Peyer's patch (tissue), 4 donors: ENCODE measurements around the gene FGF10. TPM values are rescaled to one million over a fixed set of nuclear protein-coding genes. Genes with fewer than 3 reads are reported as not detected.
A peak's percentile ranks its signal among the peaks of the same experiment; 100 is the strongest.

Source experiments
- DNase-seq, 3 donors: peaks; one replicate each; pipeline ENCODE4 v3.0.0-alpha.2; 2017 to 2019
- H3K27ac ChIP-seq, 4 donors: fragments of 200-600 bp; sonication (generic); one replicate each; pipeline ENCODE4 v1.5.1; 2016 to 2019
- H3K27me3 ChIP-seq, 2 donors: fragments of 200-600 bp; sonication (generic); one replicate each; pipeline ENCODE4 v1.5.1; 2019
- H3K36me3 ChIP-seq, 3 donors: fragments of 200-600 bp; sonication (generic); one replicate each; pipeline ENCODE4 v1.5.1; 2016 to 2019
- H3K4me1 ChIP-seq, 4 donors: fragments of 200-600 bp; sonication (generic); one replicate each; pipeline ENCODE4 v1.5.1; 2016 to 2019
- H3K4me3 ChIP-seq, 4 donors: fragments of 200-600 bp; sonication (generic); 1 replicate in 3 of 4; 2 replicates in 1 of 4; pipeline ENCODE4 v1.5.1; 2016 to 2019; ENCODE audit warnings: mild to moderate bottlenecking in 1 of 4
- H3K9me3 ChIP-seq, 4 donors: fragments of 200-600 bp; sonication (generic); one replicate each; pipeline ENCODE4 v1.5.1; 2016 to 2019; ENCODE audit warnings: mild to moderate bottlenecking in 1 of 4
- POLR2A ChIP-seq, 2 donors: fragments of 450-650 bp; IDR thresholded peaks; one replicate each; pipeline ENCODE4 v1.5.1; 2017; ENCODE audit warnings: antibody characterized with exemption in 2 of 2, mild to moderate bottlenecking in 2 of 2, moderate library complexity in 2 of 2
- total RNA-seq, 4 donors: library from RNA; depleted of rRNA; stranded (reverse); fragments of >200 nt; gene quantifications; one replicate each; pipeline ENCODE4 v1.1.0, GENCODE V29; 2016
- TF ChIP-seq, protein P1 (sequence below), 6 experiments: fragments of 450-650 bp in 4 of 6; fragments of 200-600 bp in 2 of 6; sonication (generic) in 1 of 6; IDR thresholded peaks; one replicate each; pipeline ENCODE4 v1.5.1; 2017 to 2019; ENCODE audit warnings: antibody characterized with exemption in 6 of 6, mild to moderate bottlenecking in 3 of 6, moderate library complexity in 1 of 6

FGF10 gene
- 10 to 100 TPM in 1 of 4 donors, 1 to 10 TPM in 2, under 1 TPM in 1; 0.53 to 10.9 (median 4.8) TPM for total RNA-seq

DNA sequence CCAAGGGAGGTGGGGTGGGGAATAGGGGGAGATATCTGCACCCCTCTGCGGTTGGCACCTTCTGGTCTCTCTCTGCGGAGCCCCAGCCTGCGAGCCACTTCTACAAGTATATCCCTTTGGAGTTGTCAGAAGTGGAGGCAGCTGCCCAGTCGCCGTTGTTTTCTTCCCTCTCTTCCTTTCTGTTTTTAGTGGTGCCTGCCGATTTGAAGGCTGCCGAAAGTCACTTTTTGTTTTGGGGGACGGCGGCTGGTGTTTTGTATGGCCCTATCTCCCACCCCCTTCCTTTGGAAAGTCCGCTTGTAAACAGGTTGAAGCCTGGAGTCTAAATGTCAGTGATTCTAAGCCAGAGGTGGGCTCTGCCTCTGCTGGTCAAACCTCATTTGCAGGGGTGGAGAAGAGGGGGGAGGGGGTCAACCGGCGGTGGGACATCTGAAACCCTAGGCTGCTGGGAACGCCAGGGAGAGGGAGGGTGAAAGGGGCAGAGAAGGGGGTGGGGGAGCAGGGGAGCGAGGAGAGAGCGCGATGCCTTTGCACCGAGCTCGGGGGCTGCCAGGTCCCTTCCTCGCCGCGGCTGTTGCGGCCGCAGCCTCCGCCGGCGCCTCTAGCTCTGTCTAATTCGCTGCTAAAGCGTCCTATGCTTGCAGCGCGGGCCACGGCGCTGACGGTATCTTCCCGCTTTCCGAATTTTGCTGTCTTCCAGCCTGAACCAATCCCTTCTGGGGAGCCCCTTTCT, at the start of gene FGF10:
Gene FGF10, minus strand, starts transcription at position 331 of the 733 bp plus-strand sequence. CDS start 738 bp downstream, outside the sequence.
- TF ChIP-seq, protein P1, sequence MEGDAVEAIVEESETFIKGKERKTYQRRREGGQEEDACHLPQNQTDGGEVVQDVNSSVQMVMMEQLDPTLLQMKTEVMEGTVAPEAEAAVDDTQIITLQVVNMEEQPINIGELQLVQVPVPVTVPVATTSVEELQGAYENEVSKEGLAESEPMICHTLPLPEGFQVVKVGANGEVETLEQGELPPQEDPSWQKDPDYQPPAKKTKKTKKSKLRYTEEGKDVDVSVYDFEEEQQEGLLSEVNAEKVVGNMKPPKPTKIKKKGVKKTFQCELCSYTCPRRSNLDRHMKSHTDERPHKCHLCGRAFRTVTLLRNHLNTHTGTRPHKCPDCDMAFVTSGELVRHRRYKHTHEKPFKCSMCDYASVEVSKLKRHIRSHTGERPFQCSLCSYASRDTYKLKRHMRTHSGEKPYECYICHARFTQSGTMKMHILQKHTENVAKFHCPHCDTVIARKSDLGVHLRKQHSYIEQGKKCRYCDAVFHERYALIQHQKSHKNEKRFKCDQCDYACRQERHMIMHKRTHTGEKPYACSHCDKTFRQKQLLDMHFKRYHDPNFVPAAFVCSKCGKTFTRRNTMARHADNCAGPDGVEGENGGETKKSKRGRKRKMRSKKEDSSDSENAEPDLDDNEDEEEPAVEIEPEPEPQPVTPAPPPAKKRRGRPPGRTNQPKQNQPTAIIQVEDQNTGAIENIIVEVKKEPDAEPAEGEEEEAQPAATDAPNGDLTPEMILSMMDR (IDR thresholded peaks at IDR 0.05): no peak
- H3K9me3 ChIP-seq: no peaks in the 10 kb centered on the region
- H3K36me3 ChIP-seq: no peaks in the 10 kb centered on the region
- H3K27ac ChIP-seq: peak within 1 kb of the TSS; percentile 15 to 46 (median 22)
- H3K4me3 ChIP-seq: peak within 1 kb of the TSS; percentile 15 to 43 (median 26)
- no peaks in the 10 kb centered on the region for H3K27me3 ChIP-seq
- no peaks in the 10 kb centered on the region for H3K4me1 ChIP-seq
- peak in 2 of 3 donors; percentile 36 to 45 for DNase-seq

DNA sequence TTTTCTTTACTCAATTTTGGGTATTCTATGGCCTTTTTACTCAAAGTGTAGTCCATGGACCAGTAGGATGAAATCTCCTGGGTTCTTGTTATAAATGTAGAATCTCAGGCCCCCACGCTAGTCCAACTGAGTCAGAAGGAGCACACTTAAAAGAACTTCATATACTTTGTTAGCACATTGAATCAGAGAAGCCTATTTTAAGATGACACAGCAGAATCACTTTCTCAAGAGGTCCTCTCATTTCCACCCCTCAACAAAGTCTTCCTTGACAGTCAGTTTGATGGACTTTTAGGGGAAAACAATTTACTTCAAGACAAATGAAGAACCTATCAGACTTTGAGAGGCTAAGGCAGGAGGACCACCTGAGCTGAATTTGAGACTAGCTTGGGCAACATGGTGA, 37.7 kb upstream of the FGF10 start:
- Histone ChIP-seq H3K4me1 (no peaks in the 10 kb centered on the region), H3K9me3 (no peaks in the 10 kb centered on the region), H3K27ac (no peak overlapping the region), H3K36me3 (no peaks in the 10 kb centered on the region), H3K27me3 (no peaks in the 10 kb centered on the region), H3K4me3 (no peak overlapping the region)
- TF ChIP-seq, protein P1 (IDR thresholded peaks at IDR 0.05): no peak
- DNase-seq: no peak

DNA sequence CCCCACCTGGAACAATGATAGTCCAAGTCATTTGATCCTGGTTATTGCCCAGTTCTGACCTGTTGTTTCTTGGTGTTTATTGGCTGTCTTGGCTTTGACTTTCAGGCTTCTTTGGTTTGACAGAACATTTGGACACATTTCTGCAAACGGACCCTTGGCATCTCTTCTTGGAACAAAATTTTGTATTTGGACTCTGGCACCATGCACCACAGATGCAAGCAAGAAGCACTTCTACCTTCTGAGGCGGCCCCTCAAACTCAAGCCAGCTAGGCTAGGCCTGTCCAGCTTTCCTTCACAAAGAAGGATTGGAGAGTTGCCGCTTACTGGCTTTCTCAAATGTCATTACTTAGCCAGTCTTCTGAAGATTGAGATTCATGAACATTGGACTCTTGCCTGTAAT, 23.1 kb upstream of the FGF10 start:
- Histone ChIP-seq H3K9me3 (no peaks in the 10 kb centered on the region), H3K27me3 (no peaks in the 10 kb centered on the region), H3K4me3 (no peak overlapping the region), H3K27ac (no peak overlapping the region), H3K36me3 (no peaks in the 10 kb centered on the region), H3K4me1 (no peaks in the 10 kb centered on the region)
- DNase-seq: no peak
- no peak for TF ChIP-seq POLR2A (IDR thresholded peaks at IDR 0.05)
- TF ChIP-seq, protein P1 (IDR thresholded peaks at IDR 0.05): no peak

DNA sequence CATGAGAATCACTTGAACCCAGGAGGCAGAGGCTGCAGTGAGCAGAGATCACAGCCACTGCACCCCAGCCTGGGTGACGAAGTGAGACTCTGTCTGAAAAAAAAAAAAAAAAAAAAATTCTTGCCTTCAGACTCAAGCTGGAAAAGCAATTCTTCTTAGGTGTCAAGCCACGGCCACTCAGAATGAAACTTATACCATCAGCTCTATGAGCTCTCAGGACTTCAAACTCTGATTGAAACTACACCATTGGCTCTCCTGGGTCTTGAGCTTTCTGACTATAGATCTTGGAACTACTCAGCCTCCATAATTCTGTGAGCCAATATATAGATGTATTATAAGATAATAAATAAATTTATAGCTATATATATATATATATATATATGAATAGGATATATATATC, 12.9 kb upstream of the FGF10 start:
- Histone ChIP-seq H3K4me3 (no peak overlapping the region), H3K9me3 (no peaks in the 10 kb centered on the region), H3K36me3 (no peaks in the 10 kb centered on the region), H3K4me1 (no peaks in the 10 kb centered on the region), H3K27me3 (no peaks in the 10 kb centered on the region), H3K27ac (no peak overlapping the region)
- no peak for TF ChIP-seq POLR2A (IDR thresholded peaks at IDR 0.05)
- TF ChIP-seq, protein P1 (IDR thresholded peaks at IDR 0.05): no peak
- DNase-seq: no peak

DNA sequence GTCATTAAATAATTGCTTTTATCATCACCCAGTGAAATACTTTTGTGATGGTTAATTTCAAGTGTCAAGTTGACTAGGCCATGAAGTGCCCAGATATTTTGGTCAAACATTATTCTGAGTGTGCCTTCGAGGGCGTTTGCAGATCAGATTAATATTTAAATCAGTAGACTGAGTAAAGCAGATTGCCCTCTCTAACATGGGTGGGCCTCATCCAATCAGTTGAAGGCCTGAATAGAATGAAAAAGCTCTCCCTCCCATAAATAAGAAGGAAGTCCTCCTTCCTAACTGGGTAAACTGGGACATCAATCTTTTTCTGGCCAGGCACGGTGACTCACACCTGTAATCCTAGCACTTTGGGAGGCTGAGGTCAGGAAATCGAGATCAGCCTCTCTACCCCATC, 12.4 kb upstream of the FGF10 start:
- no peak overlapping the region for H3K27ac ChIP-seq
- no peaks in the 10 kb centered on the region for H3K27me3 ChIP-seq
- H3K4me3 ChIP-seq: no peak overlapping the region
- H3K9me3 ChIP-seq: no peaks in the 10 kb centered on the region
- no peaks in the 10 kb centered on the region for H3K36me3 ChIP-seq
- H3K4me1 ChIP-seq: no peaks in the 10 kb centered on the region
- TF ChIP-seq, protein P1 (IDR thresholded peaks at IDR 0.05): no peak
- TF ChIP-seq POLR2A (IDR thresholded peaks at IDR 0.05): no peak
- DNase-seq: no peak
